ENCODE results near the gene DUSP2.

DUSP2 gene

DNA sequence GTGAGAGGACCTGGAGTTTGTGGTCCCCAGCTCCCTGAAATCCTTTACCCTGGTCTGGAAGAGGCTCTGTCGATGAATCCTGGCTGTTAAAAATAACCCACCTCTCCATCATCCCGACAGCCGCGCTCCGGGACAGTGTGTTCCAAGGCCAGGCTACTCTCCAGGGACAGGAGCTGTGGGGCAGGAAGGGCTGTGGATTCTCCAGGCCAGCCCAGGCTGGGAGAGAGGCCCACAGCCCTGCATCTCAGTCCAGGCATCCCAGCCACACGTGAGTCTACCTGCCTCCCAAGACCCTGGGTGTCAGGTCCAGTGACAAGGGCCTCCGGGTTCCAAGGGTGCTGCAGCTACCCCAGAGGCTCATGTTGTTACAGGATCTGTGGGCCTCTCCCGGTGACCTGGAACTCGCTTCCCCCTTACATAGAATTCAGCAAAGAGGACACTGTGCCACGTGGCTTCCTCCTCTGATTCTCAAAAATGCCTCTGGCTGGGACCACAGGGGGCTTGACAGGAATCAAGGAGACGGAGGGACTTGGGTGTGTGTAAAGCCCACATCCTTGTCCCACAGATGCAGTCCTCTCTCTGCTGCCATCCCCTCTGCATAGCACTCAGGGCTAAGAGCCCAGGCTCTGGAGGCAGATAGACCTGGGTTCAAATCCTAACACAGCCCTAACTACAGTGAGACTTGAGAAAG lies 46.2 kb downstream of the DUSP2 start:
- DNase-seq = no peak

DNA sequence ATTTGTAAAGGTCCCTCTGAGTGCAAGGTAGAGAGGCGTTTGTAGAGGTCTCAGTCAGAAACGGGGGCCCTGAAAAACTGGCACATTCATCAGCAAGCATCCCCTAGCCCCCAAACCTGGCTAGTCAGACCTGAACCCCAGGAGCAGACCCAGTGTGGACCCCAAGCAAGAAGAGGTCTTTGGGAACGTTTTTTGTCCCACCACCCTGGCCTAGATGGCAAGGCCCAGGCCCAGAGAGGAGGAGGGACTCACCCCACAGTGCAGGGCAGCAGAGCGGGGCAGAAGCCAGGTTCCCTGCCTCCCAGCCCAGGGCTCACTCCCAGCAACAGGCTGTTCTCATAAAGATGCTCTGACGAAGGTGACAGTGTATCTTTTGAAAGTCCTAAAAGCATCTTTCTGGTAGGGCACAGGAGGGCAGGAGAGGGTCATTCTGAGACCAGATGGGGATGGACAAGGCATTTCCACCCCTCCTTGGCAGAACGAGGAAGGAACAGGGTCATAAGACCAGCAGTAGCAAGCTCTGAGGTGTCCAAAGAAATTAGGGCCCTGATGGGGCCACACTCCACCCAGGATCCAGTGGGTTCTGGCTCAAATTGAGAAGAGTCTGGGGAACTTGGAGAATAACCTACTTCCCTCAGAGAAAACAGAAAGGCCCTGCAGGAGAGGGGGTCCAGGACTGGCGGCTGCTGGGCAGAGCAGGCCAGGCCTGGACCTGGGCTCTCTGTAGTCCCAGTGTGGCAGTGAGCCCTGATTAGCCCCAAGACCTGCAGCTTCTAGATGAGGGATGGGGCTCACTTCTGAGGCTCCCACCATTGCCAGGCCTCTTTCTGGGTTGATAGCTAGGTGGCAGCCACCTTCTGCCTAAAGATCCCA lies 47.1 kb downstream of the DUSP2 start:
- DNase-seq = no peak

- no peak for DNase-seq
Observed at GRCh38 chr2:96097441-96097840, 47.8 kb downstream of the DUSP2 start.

DNA sequence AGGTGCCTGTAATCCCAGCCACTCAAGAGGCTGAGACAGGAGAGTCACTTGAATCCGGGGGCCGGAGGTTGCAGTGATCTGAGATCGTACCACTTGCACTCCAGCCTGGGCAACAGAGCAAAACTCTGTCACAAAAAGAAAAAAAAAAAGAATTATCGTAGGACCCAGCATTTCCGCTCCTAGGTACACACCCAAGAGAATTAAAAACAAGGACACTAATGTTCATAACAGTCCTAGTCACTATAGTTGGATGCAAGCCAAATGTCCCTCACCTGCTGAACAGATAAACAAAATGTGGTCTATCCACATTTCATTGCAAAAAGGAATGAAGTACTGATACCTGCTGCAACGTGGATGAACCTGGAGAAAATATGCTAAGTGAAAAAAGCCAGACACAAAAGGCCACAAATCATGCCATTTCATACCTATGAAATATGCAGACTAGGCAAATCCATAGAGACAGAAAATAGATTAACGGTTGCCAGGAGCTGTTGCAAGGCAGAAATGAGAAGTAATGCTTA lies 50.1 kb downstream of the DUSP2 start:
- DNase-seq = peak; percentile 77

DNA sequence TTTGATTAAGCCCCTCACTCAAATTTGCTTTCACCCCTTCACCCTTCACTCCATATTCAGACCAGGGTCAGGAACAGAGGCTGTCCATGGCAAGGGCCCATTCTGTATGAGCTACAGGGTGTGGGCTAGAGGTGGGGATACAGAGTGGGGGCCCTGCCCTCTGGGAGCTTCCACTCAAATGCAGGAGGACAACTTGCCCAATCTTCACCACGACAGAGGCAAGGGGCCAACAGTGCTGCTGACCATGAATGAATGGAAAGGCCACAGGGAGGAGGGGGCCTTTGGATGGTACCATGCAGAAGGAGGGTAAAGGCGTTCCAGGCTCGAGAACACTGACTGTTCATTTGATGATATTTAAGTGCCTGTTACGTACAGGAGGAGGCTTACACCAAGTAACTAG lies 51.7 kb downstream of the DUSP2 start:
- DNase-seq = no peak
